ENCODE data around the gene CLEC11A. TPM values are rescaled to one million over a fixed set of nuclear protein-coding genes. Genes with fewer than 3 reads are reported as not detected.
A peak's percentile ranks its signal among the peaks of the same experiment; 100 is the strongest.

The CLEC11A gene, protein sequence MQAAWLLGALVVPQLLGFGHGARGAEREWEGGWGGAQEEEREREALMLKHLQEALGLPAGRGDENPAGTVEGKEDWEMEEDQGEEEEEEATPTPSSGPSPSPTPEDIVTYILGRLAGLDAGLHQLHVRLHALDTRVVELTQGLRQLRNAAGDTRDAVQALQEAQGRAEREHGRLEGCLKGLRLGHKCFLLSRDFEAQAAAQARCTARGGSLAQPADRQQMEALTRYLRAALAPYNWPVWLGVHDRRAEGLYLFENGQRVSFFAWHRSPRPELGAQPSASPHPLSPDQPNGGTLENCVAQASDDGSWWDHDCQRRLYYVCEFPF
- 19.7 and 23.5 TPM in 2 replicates for total RNA-seq

DNA sequence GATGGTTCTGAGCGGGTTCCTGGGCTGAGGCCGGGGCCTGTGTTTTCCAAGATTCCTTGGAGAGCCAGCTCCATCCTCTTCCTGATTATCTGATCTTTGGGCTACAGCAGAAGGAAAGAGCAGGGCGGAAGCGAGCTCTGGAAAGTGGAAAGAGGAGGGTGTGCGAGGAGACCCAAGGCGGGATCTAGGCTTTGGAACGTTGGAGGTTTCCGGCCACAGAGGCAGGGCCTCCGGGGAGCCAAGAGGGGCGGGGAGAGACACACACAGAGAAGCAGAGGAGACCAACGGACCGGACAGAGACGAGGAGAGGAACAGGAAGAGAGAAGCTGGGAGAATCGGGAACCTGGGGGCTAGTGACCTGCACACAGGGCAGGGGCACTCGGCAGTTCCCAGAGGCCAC lies at the start of gene CLEC11A:
TSS of gene CLEC11A (plus strand) at position 296 of the 400 bp plus-strand sequence. CDS start 162 bp downstream, outside the sequence.
- Histone ChIP-seq H4K20me1 (ENCODE audit: insufficient read depth, low read length) (peaks cover 14% of the 10 kb centered on the region), H3K27me3 (ENCODE audit: insufficient read depth, low read length) (no peaks in the 10 kb centered on the region), H3K27ac (ENCODE audit: low read depth, low read length) (peak within 1 kb of the TSS; percentile 65), H3K36me3 (ENCODE audit: insufficient read depth, low read length) (peaks cover 12% of the 10 kb centered on the region), H3K9me3 (ENCODE audit: low read depth, low read length) (no peaks in the 10 kb centered on the region), H3K79me2 (ENCODE audit: insufficient read depth, low read length) (peaks cover 25% of the 10 kb centered on the region), H3K4me2 (ENCODE audit: insufficient read depth, low read length) (peak within 1 kb of the TSS; percentile 98), H3K4me3 (ENCODE audit: insufficient read depth, low read length) (peak within 1 kb of the TSS; percentile 85), H2AFZ (ENCODE audit: low read length) (peak within 1 kb of the TSS; percentile 94), H3K4me1 (ENCODE audit: insufficient read depth, low read length) (peaks cover 36% of the 10 kb centered on the region)
- DNase-seq (ENCODE audit: insufficient read length, low spot score, missing footprints) = peak; percentile 98
- TF ChIP-seq, protein P1, sequence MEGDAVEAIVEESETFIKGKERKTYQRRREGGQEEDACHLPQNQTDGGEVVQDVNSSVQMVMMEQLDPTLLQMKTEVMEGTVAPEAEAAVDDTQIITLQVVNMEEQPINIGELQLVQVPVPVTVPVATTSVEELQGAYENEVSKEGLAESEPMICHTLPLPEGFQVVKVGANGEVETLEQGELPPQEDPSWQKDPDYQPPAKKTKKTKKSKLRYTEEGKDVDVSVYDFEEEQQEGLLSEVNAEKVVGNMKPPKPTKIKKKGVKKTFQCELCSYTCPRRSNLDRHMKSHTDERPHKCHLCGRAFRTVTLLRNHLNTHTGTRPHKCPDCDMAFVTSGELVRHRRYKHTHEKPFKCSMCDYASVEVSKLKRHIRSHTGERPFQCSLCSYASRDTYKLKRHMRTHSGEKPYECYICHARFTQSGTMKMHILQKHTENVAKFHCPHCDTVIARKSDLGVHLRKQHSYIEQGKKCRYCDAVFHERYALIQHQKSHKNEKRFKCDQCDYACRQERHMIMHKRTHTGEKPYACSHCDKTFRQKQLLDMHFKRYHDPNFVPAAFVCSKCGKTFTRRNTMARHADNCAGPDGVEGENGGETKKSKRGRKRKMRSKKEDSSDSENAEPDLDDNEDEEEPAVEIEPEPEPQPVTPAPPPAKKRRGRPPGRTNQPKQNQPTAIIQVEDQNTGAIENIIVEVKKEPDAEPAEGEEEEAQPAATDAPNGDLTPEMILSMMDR (IDR thresholded peaks at IDR 0.05; ENCODE audit: extremely low read depth, low read depth, low read length) = no peak

DNA sequence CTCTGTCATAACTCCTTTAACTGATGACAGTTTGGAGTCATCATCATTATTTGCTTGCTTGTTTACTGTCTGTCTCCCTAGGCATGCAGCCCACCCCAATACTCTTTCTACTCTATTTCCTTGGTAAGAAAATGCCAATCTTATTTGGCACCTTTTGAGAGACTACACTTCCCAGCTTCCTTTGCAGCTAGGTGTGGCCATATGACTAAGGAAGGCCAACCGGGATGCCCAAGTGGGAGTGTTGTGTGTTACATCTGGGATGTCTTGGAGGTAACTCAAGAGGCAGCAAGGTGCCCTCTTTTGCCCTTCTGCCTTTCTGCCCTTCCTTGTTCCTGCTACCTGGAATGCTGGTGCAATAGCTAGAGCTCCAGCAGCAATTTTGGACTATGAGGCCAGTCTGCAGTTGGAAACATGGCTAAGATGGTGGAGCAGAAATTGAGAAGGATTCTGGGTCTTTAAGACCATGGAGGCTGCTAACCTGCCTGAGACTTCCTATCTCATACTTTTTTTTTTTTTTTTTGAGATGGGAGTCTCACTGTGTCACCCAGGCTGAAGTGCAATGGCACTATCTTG lies 46.5 kb upstream of the CLEC11A start:
- no peak for DNase-seq (ENCODE audit: insufficient read length, low spot score, missing footprints)
- Histone ChIP-seq H3K4me2 (ENCODE audit: insufficient read depth, low read length) (no peak overlapping the region), H3K9me3 (ENCODE audit: low read depth, low read length) (no peaks in the 10 kb centered on the region), H3K27me3 (ENCODE audit: insufficient read depth, low read length) (no peaks in the 10 kb centered on the region), H2AFZ (ENCODE audit: low read length) (no peak overlapping the region), H3K27ac (ENCODE audit: low read depth, low read length) (no peak overlapping the region), H3K4me3 (ENCODE audit: insufficient read depth, low read length) (no peak overlapping the region), H3K4me1 (ENCODE audit: insufficient read depth, low read length) (no peaks in the 10 kb centered on the region), H3K36me3 (ENCODE audit: insufficient read depth, low read length) (no peaks in the 10 kb centered on the region), H4K20me1 (ENCODE audit: insufficient read depth, low read length) (peaks cover 5% of the 10 kb centered on the region), H3K79me2 (ENCODE audit: insufficient read depth, low read length) (no peaks in the 10 kb centered on the region)
- TF ChIP-seq, protein P1 (IDR thresholded peaks at IDR 0.05; ENCODE audit: extremely low read depth, low read depth, low read length) = no peak

DNA sequence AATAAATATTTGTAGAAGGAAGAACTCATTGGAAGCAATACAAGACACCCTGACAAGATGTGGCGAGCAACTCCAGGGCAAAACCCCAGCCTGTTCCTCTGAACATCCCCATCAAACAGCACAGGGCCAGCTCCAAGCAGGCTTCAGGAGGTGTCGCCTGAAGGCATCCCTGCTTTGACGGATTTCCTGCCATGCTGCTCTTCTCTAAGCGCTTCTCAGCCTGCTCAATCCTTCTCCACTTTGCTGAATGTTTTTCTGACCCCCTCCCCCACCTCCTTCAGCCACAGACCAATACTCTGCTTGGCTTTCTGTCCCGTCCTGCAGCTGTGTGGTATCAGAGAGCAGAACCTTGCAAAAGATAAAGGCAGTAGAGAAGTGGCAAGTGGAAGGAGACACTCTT lies 45.5 kb upstream of the CLEC11A start:
- TF ChIP-seq, protein P1 (IDR thresholded peaks at IDR 0.05; ENCODE audit: extremely low read depth, low read depth, low read length) = no peak
- H2AFZ ChIP-seq (ENCODE audit: low read length) = no peak overlapping the region
- no peak overlapping the region for H3K4me3 ChIP-seq (ENCODE audit: insufficient read depth, low read length)
- peaks cover 5% of the 10 kb centered on the region for H4K20me1 ChIP-seq (ENCODE audit: insufficient read depth, low read length)
- no peak overlapping the region for H3K27ac ChIP-seq (ENCODE audit: low read depth, low read length)
- DNase-seq (ENCODE audit: insufficient read length, low spot score, missing footprints) = no peak
- H3K4me1 ChIP-seq (ENCODE audit: insufficient read depth, low read length) = no peaks in the 10 kb centered on the region
- no peaks in the 10 kb centered on the region for H3K79me2 ChIP-seq (ENCODE audit: insufficient read depth, low read length)
- H3K27me3 ChIP-seq (ENCODE audit: insufficient read depth, low read length) = no peaks in the 10 kb centered on the region
- H3K9me3 ChIP-seq (ENCODE audit: low read depth, low read length) = no peaks in the 10 kb centered on the region
- H3K4me2 ChIP-seq (ENCODE audit: insufficient read depth, low read length) = no peak overlapping the region
- no peaks in the 10 kb centered on the region for H3K36me3 ChIP-seq (ENCODE audit: insufficient read depth, low read length)

GRCh38 chr19:50678323-50678722 lies 44.8 kb upstream of the CLEC11A start:
- H3K9me3 ChIP-seq (ENCODE audit: low read depth, low read length) = no peaks in the 10 kb centered on the region
- peaks cover 5% of the 10 kb centered on the region for H4K20me1 ChIP-seq (ENCODE audit: insufficient read depth, low read length)
- DNase-seq (ENCODE audit: insufficient read length, low spot score, missing footprints) = no peak
- H3K27me3 ChIP-seq (ENCODE audit: insufficient read depth, low read length) = no peaks in the 10 kb centered on the region
- H3K79me2 ChIP-seq (ENCODE audit: insufficient read depth, low read length) = no peaks in the 10 kb centered on the region
- no peaks in the 10 kb centered on the region for H3K4me1 ChIP-seq (ENCODE audit: insufficient read depth, low read length)
- H2AFZ ChIP-seq (ENCODE audit: low read length) = no peak overlapping the region
- H3K4me3 ChIP-seq (ENCODE audit: insufficient read depth, low read length) = no peak overlapping the region
- H3K4me2 ChIP-seq (ENCODE audit: insufficient read depth, low read length) = no peak overlapping the region
- H3K36me3 ChIP-seq (ENCODE audit: insufficient read depth, low read length) = no peaks in the 10 kb centered on the region
- TF ChIP-seq, protein P1 (IDR thresholded peaks at IDR 0.05; ENCODE audit: extremely low read depth, low read depth, low read length) = no peak
- no peak overlapping the region for H3K27ac ChIP-seq (ENCODE audit: low read depth, low read length)
